HL-60 (cell line): ENCODE measurements around the gene SRPK2.

Experiments
- CTCF ChIP-seq: IDR thresholded peaks from one replicate; pipeline ENCODE4 v1.5.1; 2011; ENCODE audit warnings: low read length, control low read depth, inconsistent platforms; ENCODE audit not compliant: insufficient read depth
- GABPA ChIP-seq: IDR thresholded peaks from 2 replicates; pipeline ENCODE4 v1.6.1; 2012; ENCODE audit warnings: low read depth
- POLR2AphosphoS5 ChIP-seq: IDR thresholded peaks from 2 replicates; pipeline ENCODE4 v1.6.1; 2012; ENCODE audit warnings: low read depth

DNA sequence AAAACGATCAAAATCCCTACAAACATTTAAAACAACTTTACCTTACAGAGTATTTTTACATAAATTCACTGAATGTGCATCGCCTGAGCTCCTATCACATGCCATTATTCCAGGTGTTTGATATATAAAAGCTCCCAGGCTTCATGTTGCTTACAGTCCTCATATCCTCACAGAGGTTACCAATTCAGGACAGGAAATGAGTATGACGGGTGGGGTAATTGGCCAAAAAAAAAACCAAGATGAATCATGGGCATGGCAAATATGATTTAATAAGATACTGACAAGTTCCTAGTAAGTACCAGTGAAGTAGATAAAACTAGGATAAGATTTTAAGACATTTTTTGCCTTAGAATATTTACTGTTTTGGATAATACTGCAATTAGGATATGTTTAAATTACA, 238.9 kb downstream of the SRPK2 start:
- TF ChIP-seq CTCF (no peak), POLR2AphosphoS5 (no peak), GABPA (no peak)
